Stimulated activated naive CD4-positive, alpha-beta T cell (primary cell): ENCODE results near the gene HOXA7.
A peak's percentile ranks its signal among the peaks of the same experiment; 100 is the strongest.

Experiments
- DNase-seq, 6 experiments: peaks; one replicate each; lab custom pipeline; 2025; lab: John Stamatoyannopoulos, UW

HOXA7 gene

GRCh38 chr7:27193335-27194001 is 37.0 kb upstream of the HOXA7 start:
- no peak for DNase-seq

GRCh38 chr7:27192546-27193334 is 36.3 kb upstream of the HOXA7 start:
- DNase-seq: peak in 1 of 6 experiments; percentile 17

DNA sequence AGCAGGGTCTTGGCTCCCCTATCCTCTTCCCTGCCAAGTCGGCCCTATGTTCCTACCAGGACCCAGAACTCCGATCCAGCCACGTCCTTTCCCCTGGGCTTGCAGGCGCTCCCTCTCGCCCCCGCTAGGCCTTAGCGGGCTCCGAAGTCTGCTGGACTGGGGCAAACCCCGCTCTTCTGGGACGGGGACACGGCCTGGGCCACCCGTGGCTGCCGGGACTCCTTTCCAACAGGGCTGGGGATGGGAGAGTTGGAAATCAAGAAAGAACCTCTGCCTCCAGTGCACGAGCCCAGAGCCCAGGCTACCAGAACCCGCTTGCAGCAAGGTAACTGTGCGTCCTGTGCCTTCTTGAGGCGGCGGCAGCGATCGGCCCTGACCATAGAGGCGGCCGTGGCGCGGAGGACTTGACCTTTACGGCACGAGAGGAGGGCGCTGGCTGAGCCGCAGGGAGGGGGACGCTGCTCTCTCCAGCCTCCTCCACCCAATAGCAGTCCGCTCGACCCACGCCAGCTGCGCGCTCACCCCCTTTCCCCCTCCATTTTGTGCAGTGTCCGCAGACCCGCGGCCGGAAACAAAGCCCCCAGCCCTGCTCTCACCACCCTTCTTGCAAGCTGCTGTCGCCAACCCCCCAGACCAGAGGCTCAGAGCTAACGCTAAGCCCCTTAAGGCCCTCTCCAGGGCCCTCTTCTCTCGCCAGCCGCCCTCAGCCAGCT is 35.5 kb upstream of the HOXA7 start:
- DNase-seq: no peak

- no peak for DNase-seq
Observed at GRCh38 chr7:27191161-27191731, 34.8 kb upstream of the HOXA7 start.

GRCh38 chr7:27189997-27190748 is 33.7 kb upstream of the HOXA7 start:
- no peak for DNase-seq

- DNase-seq: no peak
Observed at GRCh38 chr7:27189295-27189996, 33.0 kb upstream of the HOXA7 start.

DNA sequence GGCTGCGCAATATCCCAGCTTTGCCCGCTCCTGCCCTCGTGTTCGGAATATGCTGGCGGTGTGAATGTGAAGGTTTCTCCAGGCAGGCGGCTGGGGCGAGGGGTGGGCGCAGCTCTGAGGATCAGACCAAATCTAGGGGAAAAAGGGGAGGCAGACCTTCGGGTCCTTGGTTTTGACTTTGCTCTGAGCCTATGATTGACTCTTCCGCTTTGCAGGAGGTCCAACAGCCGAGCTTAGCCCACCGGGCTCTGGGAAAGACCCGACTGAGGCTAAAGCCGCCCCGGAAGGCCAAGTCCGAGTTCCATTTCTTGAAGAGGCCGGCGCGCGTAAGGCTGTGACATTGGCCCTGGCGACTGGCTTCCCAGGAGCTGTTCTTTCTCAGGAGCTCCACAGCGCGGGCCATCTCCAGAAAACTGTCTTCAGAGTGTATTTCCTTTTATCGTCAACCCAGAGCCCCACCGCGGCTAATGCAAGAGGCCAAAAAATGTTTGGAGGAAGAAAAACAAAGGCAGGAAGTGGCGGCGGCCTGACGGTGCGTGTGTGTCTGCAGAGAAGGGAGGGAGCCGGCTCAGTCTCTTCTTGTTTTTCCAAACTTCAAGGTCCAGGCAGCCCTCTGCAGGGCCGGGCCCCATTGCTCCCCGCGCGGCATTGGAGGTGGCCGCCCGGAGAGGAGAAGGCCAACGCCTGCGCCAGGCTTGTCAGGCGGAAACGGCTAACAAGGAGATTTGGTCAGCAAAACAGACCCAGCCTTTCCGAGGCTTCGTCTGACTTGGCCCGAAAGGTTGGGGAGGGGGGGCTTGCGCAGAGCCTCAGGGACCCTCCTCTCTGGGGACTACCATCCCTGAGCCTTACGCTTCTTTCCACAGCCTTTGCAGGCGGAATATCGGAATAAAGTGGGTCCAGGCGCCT is 32.2 kb upstream of the HOXA7 start:
- peak in 3 of 6 experiments; percentile 36 to 64 (median 54) for DNase-seq

DNA sequence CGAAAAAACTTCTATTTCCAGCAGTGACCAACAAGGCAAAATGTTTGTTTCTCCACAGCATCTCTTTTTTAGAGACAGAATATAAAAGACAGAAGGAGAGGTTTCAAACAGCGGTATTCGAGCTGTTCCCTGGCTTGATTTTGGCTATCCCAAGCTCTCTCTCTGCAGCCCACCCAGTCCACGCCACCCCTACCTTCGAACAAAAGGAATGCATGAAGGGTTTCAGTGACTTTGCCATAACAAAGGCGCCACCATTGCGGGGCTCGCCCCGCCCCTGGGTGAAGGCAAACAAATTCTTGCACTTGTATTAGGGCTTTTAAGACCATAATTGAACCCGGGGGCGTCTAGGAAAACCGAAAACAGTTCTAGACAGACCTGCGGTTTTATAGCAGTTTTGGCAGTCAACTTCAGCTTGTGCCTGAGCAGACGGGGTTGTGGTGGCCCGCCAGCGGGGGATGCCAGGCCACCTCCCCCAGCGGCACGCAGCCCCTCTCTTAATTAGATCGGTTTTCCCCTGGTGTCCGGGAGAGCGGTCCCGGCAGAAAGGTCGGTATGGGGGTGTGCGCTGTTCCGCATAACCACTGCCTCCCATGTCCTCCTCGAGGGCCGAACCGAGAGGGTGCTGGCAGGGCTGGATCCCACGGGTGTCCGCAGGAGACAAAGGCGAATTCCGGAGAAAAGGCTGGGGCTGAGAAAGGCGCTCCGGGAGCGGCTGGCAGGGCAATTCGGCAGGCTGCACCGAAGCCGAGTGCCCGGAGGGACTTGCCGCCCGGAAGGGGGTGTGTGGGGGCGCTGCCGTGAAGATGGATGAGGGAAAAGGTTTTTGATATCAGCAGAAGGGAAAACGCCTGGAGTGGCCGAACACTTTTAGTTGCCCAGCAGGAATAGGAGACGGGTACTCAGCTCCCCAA is 31.3 kb upstream of the HOXA7 start:
- no peak for DNase-seq

DNA sequence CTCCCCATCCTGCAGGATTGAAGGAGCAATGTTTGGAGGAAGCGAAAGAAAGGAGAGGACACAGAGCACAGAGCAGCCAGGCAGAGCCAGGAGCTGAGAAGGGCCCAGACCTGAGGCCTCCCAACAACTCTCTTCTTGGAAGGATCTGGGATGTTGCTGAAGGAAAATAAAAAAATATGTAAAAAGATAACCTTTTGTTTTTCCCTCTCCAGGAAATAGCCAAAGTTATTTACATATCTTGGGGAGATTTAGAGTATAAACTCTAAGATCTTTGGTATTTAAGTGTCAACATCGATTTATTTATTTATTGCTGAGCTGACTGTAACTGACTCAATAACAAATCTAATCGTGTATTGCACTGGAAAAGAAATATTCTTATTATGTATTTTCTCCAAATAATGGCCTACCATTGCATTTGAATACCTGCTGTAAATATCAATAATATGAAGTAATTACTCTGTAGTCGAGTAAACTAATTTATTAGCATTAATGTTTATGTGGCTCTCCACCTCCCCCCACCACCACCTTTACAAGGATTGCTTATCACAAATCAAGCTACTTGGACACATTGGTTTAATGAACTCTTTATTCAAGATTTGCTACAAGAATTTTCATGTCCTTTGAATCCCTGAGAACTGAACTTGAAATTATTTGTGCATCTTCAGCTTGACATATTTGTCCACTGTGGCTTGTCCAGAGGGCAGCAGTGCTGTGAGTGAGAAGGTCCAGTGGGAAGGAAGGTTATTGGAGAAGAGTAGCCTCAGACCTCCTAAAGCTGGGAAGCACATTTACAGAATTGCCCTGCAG is 30.4 kb upstream of the HOXA7 start:
- DNase-seq: no peak

- no peak for DNase-seq
Observed at GRCh38 chr7:27185854-27186667, 29.6 kb upstream of the HOXA7 start.

- no peak for DNase-seq
Observed at GRCh38 chr7:27185013-27185853, 28.8 kb upstream of the HOXA7 start, which contains the start of gene HOXA11. Gene HOXA11 (minus strand): TSS chr7:27185232. CDS start chr7:27185144, 88 bp downstream.

- DNase-seq: no peak
Observed at GRCh38 chr7:27184337-27185012, 28.0 kb upstream of the HOXA7 start.

DNA sequence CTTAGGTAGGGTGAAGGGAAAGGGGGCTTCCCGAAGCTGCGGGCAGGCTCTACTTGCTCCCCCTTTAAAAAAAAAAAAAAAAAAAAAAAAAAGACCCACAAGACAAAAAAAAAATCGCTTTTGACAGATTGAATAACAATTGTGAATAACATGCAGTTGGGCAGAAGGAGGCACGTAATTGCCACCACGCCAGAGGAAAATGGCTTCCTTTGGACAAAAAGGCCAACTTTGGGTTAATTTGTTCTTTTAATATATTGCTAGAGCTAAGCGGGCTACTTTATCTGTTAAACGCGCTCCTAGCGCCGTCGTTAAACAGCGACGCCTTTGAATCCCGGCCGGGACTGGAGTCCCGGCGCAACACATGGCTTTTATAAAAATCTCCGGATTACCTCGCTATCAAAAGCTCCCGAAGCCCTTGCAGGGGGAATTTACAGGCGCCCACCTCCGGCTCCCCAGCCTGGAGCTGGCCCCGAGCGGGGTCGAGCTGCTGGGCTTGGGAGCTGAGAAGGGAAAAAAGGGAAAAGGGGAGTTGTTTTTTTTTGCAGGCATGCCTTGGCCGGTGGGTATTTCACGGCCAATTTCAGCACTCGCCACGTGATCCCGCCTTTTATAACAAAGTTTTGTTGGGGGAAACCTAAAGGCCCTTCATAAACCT is 27.3 kb upstream of the HOXA7 start:
- no peak for DNase-seq

- DNase-seq: no peak
Observed at GRCh38 chr7:27182861-27183681, 26.6 kb upstream of the HOXA7 start.
